Measurements from ENCODE around the gene NPM3.

Gene NPM3

DNA sequence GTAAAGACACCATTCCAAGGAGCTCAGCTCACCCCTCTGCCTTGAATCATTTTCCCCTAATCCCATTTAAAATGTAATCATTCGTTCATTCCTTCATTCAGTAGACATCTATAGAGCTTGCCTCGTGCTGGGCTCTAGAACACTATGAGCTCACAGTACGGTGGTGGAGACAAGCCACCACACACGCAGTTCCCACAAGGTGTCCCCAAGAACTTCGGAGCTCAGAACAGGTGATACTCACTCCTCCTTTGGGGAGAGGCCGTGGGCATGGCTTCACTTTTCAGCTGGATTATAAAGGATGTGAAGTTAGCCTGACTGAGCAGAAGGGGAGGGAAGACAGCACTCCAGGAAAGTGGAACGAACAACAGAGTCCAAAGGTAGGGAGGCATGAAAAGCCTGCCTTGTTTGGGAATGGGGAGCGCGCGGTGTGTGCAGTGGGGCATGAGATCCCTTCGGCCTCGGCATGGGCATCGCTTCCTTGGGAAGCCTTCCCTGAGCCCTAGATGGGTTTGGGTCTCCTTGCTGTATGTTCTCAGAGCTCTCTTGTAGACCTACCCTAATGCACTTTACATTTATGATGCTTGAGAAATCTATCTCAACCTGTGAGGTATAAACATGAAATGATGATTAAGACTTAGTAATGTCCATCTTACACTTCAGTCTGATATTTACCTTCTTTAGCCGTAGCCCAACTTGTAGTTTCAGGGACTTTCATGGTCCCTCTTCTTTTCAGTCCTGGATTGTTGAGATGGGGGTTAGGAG lies 35.8 kb upstream of the NPM3 start:
- Histone ChIP-seq H4K20me1 (ENCODE audit: insufficient read depth, low read length) (peaks cover 29% of the 10 kb centered on the region), H3K27me3 (replicated peaks; ENCODE audit: insufficient read depth, low read length) (no peaks in the 10 kb centered on the region), H2AFZ (ENCODE audit: low read length) (peak overlapping the region; percentile 77), H3K79me2 (ENCODE audit: low read length) (peaks cover 57% of the 10 kb centered on the region), H3K4me3 (ENCODE audit: low read length) (peak overlapping the region; percentile 60), H3K4me1 (ENCODE audit: low read length) (peaks cover 15% of the 10 kb centered on the region), H3K36me3 (replicated peaks; ENCODE audit: insufficient read depth, low read length) (no peaks in the 10 kb centered on the region), H3K9ac (ENCODE audit: low read length) (peak overlapping the region; percentile 57), H3K4me2 (ENCODE audit: low read depth, low read length) (peak overlapping the region; percentile 91), H3F3A (ENCODE audit: insufficient read depth, low read length) (peaks cover 11% of the 10 kb centered on the region), H3K9me2 (replicated peaks; ENCODE audit: insufficient read depth, low read length) (no peaks in the 10 kb centered on the region), H3K27ac (ENCODE audit: low read length) (peak overlapping the region; percentile 80; the same call in 1 of the 2 replicates), H3K9me3 (replicated peaks; ENCODE audit: insufficient read depth, low read length) (no peaks in the 10 kb centered on the region)
- TF ChIP-seq CTCF (IDR thresholded peaks at IDR 0.05; ENCODE audit: low read length) (no peak), EZH2 (optimal IDR thresholded peaks at IDR 0.05; ENCODE audit: low read depth, low read length) (no peak), EZH2phosphoT487 (IDR thresholded peaks at IDR 0.05; ENCODE audit: low read length) (no peak)
- DNase-seq: peak; percentile 74

GRCh38 chr10:101818119-101818871 lies 35.0 kb upstream of the NPM3 start, which contains the start of gene OGA:
Gene OGA (minus strand): TSS chr10:101818444. CDS start chr10:101818022, 422 bp downstream.
- peak within 1 kb of the TSS; percentile 92 for H3K4me2 ChIP-seq (ENCODE audit: low read depth, low read length)
- peak within 1 kb of the TSS; percentile 80 for H3K27ac ChIP-seq (ENCODE audit: low read length)
- peaks cover 17% of the 10 kb centered on the region for H3K4me1 ChIP-seq (ENCODE audit: low read length)
- no peaks in the 10 kb centered on the region for H3K9me2 ChIP-seq (replicated peaks; ENCODE audit: insufficient read depth, low read length)
- peak within 1 kb of the TSS; percentile 77 for H2AFZ ChIP-seq (ENCODE audit: low read length)
- H3F3A ChIP-seq (ENCODE audit: insufficient read depth, low read length): peaks cover 11% of the 10 kb centered on the region
- peak; percentile 99 for DNase-seq
- peaks cover 65% of the 10 kb centered on the region for H3K79me2 ChIP-seq (ENCODE audit: low read length)
- peaks cover 37% of the 10 kb centered on the region for H4K20me1 ChIP-seq (ENCODE audit: insufficient read depth, low read length)
- H3K4me3 ChIP-seq (ENCODE audit: low read length): peak within 1 kb of the TSS; percentile 82
- H3K9me3 ChIP-seq (replicated peaks; ENCODE audit: insufficient read depth, low read length): no peaks in the 10 kb centered on the region
- TF ChIP-seq EZH2 (optimal IDR thresholded peaks at IDR 0.05; ENCODE audit: low read depth, low read length) (no peak), EZH2phosphoT487 (IDR thresholded peaks at IDR 0.05; ENCODE audit: low read length) (no peak), CTCF (IDR thresholded peaks at IDR 0.05; ENCODE audit: low read length) (no peak)
- H3K9ac ChIP-seq (ENCODE audit: low read length): peak within 1 kb of the TSS; percentile 96
- no peaks in the 10 kb centered on the region for H3K27me3 ChIP-seq (replicated peaks; ENCODE audit: insufficient read depth, low read length)
- H3K36me3 ChIP-seq (replicated peaks; ENCODE audit: insufficient read depth, low read length): no peaks in the 10 kb centered on the region; the same call in 1 of the 2 replicates

DNA sequence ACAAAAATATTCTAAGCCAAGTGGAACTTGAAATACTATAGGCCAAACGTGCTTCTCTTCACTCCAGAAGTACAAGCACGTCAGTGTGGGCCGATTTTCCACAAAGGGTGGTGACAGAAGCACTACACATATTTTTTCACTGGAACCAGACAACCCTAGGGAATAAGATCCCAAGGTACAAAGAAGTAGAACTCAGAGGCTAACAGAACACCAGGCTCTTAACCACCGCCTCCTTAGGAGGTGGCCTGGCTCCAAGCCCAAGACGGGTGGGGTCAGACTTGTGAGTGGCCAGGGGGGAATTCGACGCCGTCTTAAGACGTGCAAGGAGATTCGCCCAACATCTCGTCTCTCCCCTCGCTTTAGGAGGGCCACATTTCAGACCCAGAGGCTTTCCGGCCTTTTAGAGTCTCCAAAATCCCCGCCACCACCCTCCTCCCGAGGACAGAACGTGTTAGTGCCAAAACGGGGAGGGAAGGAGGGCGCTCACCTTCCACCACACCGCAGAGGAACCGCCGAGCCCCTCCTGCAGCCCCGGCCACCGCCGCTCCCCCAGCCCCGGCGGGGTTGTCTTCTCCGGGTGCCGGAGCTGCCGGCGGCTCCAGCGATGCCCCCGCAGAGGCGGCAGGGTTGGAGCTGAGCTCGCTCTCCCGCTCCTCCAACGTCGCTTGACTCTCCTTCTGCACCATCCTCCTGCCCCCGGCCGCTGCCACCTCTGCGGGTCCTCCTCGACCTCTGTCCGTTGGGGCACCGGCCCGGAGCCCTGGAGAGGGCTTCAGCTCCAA lies 34.3 kb upstream of the NPM3 start:
- no peak overlapping the region for H2AFZ ChIP-seq (ENCODE audit: low read length)
- DNase-seq: peak; percentile 44
- H4K20me1 ChIP-seq (ENCODE audit: insufficient read depth, low read length): peaks cover 45% of the 10 kb centered on the region

More for the DNA sequence above, 34.3 kb upstream of the NPM3 start:
- Histone ChIP-seq H3K9me2 (replicated peaks; ENCODE audit: insufficient read depth, low read length) (no peaks in the 10 kb centered on the region), H3F3A (ENCODE audit: insufficient read depth, low read length) (peaks cover 11% of the 10 kb centered on the region), H3K4me1 (ENCODE audit: low read length) (peaks cover 17% of the 10 kb centered on the region), H3K4me3 (ENCODE audit: low read length) (peak overlapping the region; percentile 82), H3K9me3 (replicated peaks; ENCODE audit: insufficient read depth, low read length) (no peaks in the 10 kb centered on the region), H3K36me3 (replicated peaks; ENCODE audit: insufficient read depth, low read length) (peaks cover 3% of the 10 kb centered on the region; the same call in 1 of the 2 replicates), H3K27ac (ENCODE audit: low read length) (peak overlapping the region; percentile 80), H3K9ac (ENCODE audit: low read length) (peak overlapping the region; percentile 96), H3K79me2 (ENCODE audit: low read length) (peaks cover 72% of the 10 kb centered on the region), H3K4me2 (ENCODE audit: low read depth, low read length) (peak overlapping the region; percentile 92), H3K27me3 (replicated peaks; ENCODE audit: insufficient read depth, low read length) (no peaks in the 10 kb centered on the region)
- TF ChIP-seq EZH2phosphoT487 (IDR thresholded peaks at IDR 0.05; ENCODE audit: low read length) (no peak), EZH2 (optimal IDR thresholded peaks at IDR 0.05; ENCODE audit: low read depth, low read length) (no peak), CTCF (IDR thresholded peaks at IDR 0.05; ENCODE audit: low read length) (no peak)
